Colonic mucosa (tissue), 4 donors: ENCODE results near the gene CEP131. TPM values are rescaled to one million over a fixed set of nuclear protein-coding genes. Genes with fewer than 3 reads are reported as not detected.

ENCODE experiments used
- DNase-seq: peaks from one replicate; pipeline ENCODE4 v3.0.0-alpha.2; 2020
- H3K27ac ChIP-seq: fragments of 200-600 bp; one replicate; pipeline ENCODE4 v1.8.0; 2021
- H3K27me3 ChIP-seq: fragments of 200-600 bp; one replicate; pipeline ENCODE4 v1.8.0; 2021
- H3K36me3 ChIP-seq: fragments of 200-600 bp; one replicate; pipeline ENCODE4 v1.8.0; 2021
- H3K4me1 ChIP-seq: fragments of 200-600 bp; one replicate; pipeline ENCODE4 v1.8.0; 2021; ENCODE audit warnings: mild to moderate bottlenecking
- H3K4me3 ChIP-seq: fragments of 200-600 bp; one replicate; pipeline ENCODE4 v1.8.0; 2021
- H3K9ac ChIP-seq, 2 donors: one replicate each; pipeline ENCODE4 v1.7.0; 2013; ENCODE audit warnings: control low read depth in 2 of 2, low read depth in 2 of 2, low read length in 2 of 2
- H3K9me3 ChIP-seq: fragments of 200-600 bp; one replicate; pipeline ENCODE4 v1.8.0; 2021
- CTCF ChIP-seq: fragments of 200-600 bp; IDR thresholded peaks from one replicate; pipeline ENCODE4 v1.8.0; 2022; ENCODE audit warnings: antibody characterized with exemption, mild to moderate bottlenecking
- intact Hi-C: fragments of 100-400 bp; cut with DNase I; formaldehyde crosslinking; loops from one replicate; pipeline ENCODE4 v1.14.1; 2022
- total RNA-seq, 2 donors: library from RNA; stranded (reverse); fragmentation: NEBNext Ultra II Directional in 1 of 2; extraction: Animal tissue kit (Norgen Biotek cat#: 25700) in 1 of 2; gene quantifications; one replicate each; pipeline ENCODE4 v1.2.1, GENCODE V29; 2021
- donor health status: healthy.
- donor health status: DM: no; HTN: no; CAD: no.
- donor health status: DM: no; HTN: no; CAD: no.

Gene CEP131
- total RNA-seq, 2 donors from 2014 or later, result 4.3 to 15.0 TPM

GRCh38 chr17:81143717-81144422 is 78.9 kb downstream of the CEP131 start:
- H3K27me3 ChIP-seq, result no peaks in the 10 kb centered on the region
- H3K4me3 ChIP-seq, result no peak overlapping the region
- H3K9ac ChIP-seq, result no peak overlapping the region
- intact Hi-C loops, result loop anchor here (2.0 kb wide), 1 partner anchor 99 kb away; no protein-coding TSS in a partner anchor
- no peaks in the 10 kb centered on the region for H3K36me3 ChIP-seq
- no peaks in the 10 kb centered on the region for H3K9me3 ChIP-seq
- no peak overlapping the region for H3K27ac ChIP-seq
- no peak for DNase-seq
- no peaks in the 10 kb centered on the region for H3K4me1 ChIP-seq
- TF ChIP-seq CTCF, result no peak

GRCh38 chr17:81143200-81143527 is 79.6 kb downstream of the CEP131 start:
- Histone ChIP-seq H3K4me3 (no peak overlapping the region), H3K36me3 (no peaks in the 10 kb centered on the region), H3K27ac (no peak overlapping the region), H3K9me3 (no peaks in the 10 kb centered on the region), H3K27me3 (no peaks in the 10 kb centered on the region), H3K9ac (no peak overlapping the region), H3K4me1 (no peaks in the 10 kb centered on the region)
- intact Hi-C loops, result loop anchor here (2.0 kb wide), 1 partner anchor 100 kb away; no protein-coding TSS in a partner anchor
- TF ChIP-seq CTCF, result no peak
- DNase-seq, result no peak

- no peaks in the 10 kb centered on the region for H3K4me1 ChIP-seq
- H3K27me3 ChIP-seq, result no peaks in the 10 kb centered on the region
- no peak overlapping the region for H3K27ac ChIP-seq
- peak; percentile 80 for DNase-seq
- H3K36me3 ChIP-seq, result no peaks in the 10 kb centered on the region
- peak; percentile 46 for TF ChIP-seq CTCF
- H3K9ac ChIP-seq, result no peak overlapping the region
- intact Hi-C loops, result loop anchor here (2.0 kb wide), 1 partner anchor 100 kb away; no protein-coding TSS in a partner anchor
- H3K4me3 ChIP-seq, result no peak overlapping the region
- H3K9me3 ChIP-seq, result no peaks in the 10 kb centered on the region
These were observed 80.2 kb downstream of the CEP131 start for GRCh38 chr17:81142301-81143199.

GRCh38 chr17:81140695-81141094 is 82.1 kb downstream of the CEP131 start:
- Histone ChIP-seq H3K27ac (no peak overlapping the region), H3K9ac (no peak overlapping the region), H3K9me3 (no peaks in the 10 kb centered on the region), H3K36me3 (no peaks in the 10 kb centered on the region), H3K4me3 (no peak overlapping the region), H3K27me3 (no peaks in the 10 kb centered on the region), H3K4me1 (no peaks in the 10 kb centered on the region)
- no peak for TF ChIP-seq CTCF
- intact Hi-C loops, result no loop called here
- DNase-seq, result no peak

GRCh38 chr17:81140018-81140417 is 82.7 kb downstream of the CEP131 start:
- Histone ChIP-seq H3K9me3 (no peaks in the 10 kb centered on the region), H3K27me3 (no peaks in the 10 kb centered on the region), H3K9ac (no peak overlapping the region), H3K4me1 (no peaks in the 10 kb centered on the region), H3K27ac (no peak overlapping the region), H3K36me3 (no peaks in the 10 kb centered on the region), H3K4me3 (no peak overlapping the region)
- intact Hi-C loops, result no loop called here
- no peak for TF ChIP-seq CTCF
- DNase-seq, result no peak

Other genes starting within 250 kb of the CEP131 start
- 10 to 100 TPM; 29.1 to 43.5 TPM for gene CHMP6, start 231.1 kb downstream of the CEP131 start, total RNA-seq
- gene BAIAP2, start 187.8 kb downstream of the CEP131 start, total RNA-seq, result 10 to 100 TPM; 14.7 to 22.7 TPM
- not detected for gene PVALEF, start 57.5 kb downstream of the CEP131 start, total RNA-seq
- gene AATK, start 56.7 kb downstream of the CEP131 start, total RNA-seq, result 10 to 100 TPM in 1 of 2 donors, 1 to 10 TPM in 1; 9.1 to 13.3 TPM
- gene TEPSIN, start 16.1 kb upstream of the CEP131 start, total RNA-seq, result 10 to 100 TPM; 29.3 to 46.7 TPM
- 10 to 100 TPM; 22.4 to 58.2 TPM for gene NDUFAF8, start 16.4 kb upstream of the CEP131 start, total RNA-seq
- gene SLC38A10, start 72.3 kb upstream of the CEP131 start, total RNA-seq, result 100 to 1,000 TPM in 1 of 2 donors, 10 to 100 TPM in 1; 67.5 to 139 TPM
- 10 to 100 TPM; 12.5 to 26.3 TPM for gene BAHCC1, start 172.5 kb upstream of the CEP131 start, total RNA-seq